Measurements from ENCODE around the gene TMEM269.

- TF ChIP-seq CTCF (IDR thresholded peaks at IDR 0.05) (no peak), POLR2A (IDR thresholded peaks at IDR 0.05) (no peak), POLR2AphosphoS5 (IDR thresholded peaks at IDR 0.05) (no peak)
These were observed 1.7 kb upstream of the TMEM269 start for GRCh38 chr1:42783092-42783491.
